Esophagus muscularis mucosa (tissue), 4 donors: Measurements from ENCODE around the gene GRID2. TPM values are rescaled to one million over a fixed set of nuclear protein-coding genes. Genes with fewer than 3 reads are reported as not detected.

Source experiments
- DNase-seq: peaks from one replicate; pipeline ENCODE4 v3.0.0-alpha.2; 2017; ENCODE audit errors: extremely low spot score
- H3K27ac ChIP-seq, 4 donors: fragments of 200-600 bp; sonication (generic); replicated peaks in 1 of 4; 1 replicate in 3 of 4; 2 replicates in 1 of 4; pipeline ENCODE4 v1.5.1; 2016 to 2019; ENCODE audit warnings: mild to moderate bottlenecking in 1 of 4
- H3K27me3 ChIP-seq, 4 donors: fragments of 200-600 bp; sonication (generic); one replicate each; pipeline versions ENCODE4 v1.5.1 to v1.6.0; 2016 to 2019
- H3K36me3 ChIP-seq, 4 donors: fragments of 200-600 bp; sonication (generic); one replicate each; pipeline ENCODE4 v1.5.1; 2016 to 2019
- H3K4me1 ChIP-seq, 4 donors: fragments of 200-600 bp; sonication (generic); one replicate each; pipeline ENCODE4 v1.5.1; 2016 to 2019
- H3K4me3 ChIP-seq, 4 donors: fragments of 200-600 bp; sonication (generic); 1 replicate in 2 of 4; 2 replicates in 2 of 4; pipeline ENCODE4 v1.5.1; 2016 to 2019; ENCODE audit warnings: mild to moderate bottlenecking in 4 of 4, moderate library complexity in 1 of 4
- H3K9me3 ChIP-seq, 4 donors: fragments of 200-600 bp; sonication (generic); 1 replicate in 3 of 4; 2 replicates in 1 of 4; pipeline ENCODE4 v1.5.1; 2016 to 2019
- CTCF ChIP-seq, 3 experiments: fragments of 200-600 bp in 2 of 3; fragments of 450-650 bp in 1 of 3; sonication (generic) in 2 of 3; IDR thresholded peaks; one replicate each; pipeline ENCODE4 v1.5.1; 2017 to 2019; ENCODE audit warnings: antibody characterized with exemption in 3 of 3, mild to moderate bottlenecking in 2 of 3, moderate library complexity in 1 of 3
- EP300 ChIP-seq: sonication (generic); formaldehyde crosslinking; IDR thresholded peaks from one replicate; pipeline ENCODE4 v1.6.1; 2017; ENCODE audit warnings: antibody characterized with exemption
- POLR2A ChIP-seq: fragments of 450-650 bp; IDR thresholded peaks from one replicate; pipeline ENCODE4 v1.6.1; 2017; ENCODE audit warnings: antibody characterized with exemption, moderate library complexity, mild to moderate bottlenecking, low read depth
- POLR2AphosphoS5 ChIP-seq, 2 donors: sonication (generic); formaldehyde crosslinking; IDR thresholded peaks; one replicate each; pipeline ENCODE4 v1.6.1; 2017; ENCODE audit warnings: antibody characterized with exemption in 2 of 2
- WGBS: methylation state at CpG from one replicate; pipeline ENCODE4 v1.1.5; 2018; 5-methylcytosine and 5-hydroxymethylcytosine counted together
- intact Hi-C: fragments of 100-400 bp; cut with DNase I; formaldehyde crosslinking; loops from one replicate; pipeline ENCODE4 v1.15.1; 2023
- total RNA-seq, 4 donors: library from RNA; depleted of rRNA; stranded (reverse); fragments of >200 nt; gene quantifications; one replicate each; pipeline versions ENCODE4 v1.1.0 to v1.2.1, GENCODE V29; 2016

GRID2 gene
- under 1 TPM in 2 of 4 donors, not detected in 2; 0.06 to 0.17 TPM for total RNA-seq

GRCh38 chr4:92303621-92304027 is at the start of gene GRID2:
GRID2 (plus strand) TSS chr4:92303966.
- peak within 1 kb of the TSS; percentile 24 to 54 (median 40) for H3K4me3 ChIP-seq
- peaks cover 23 to 30% (median 28%) of the 10 kb centered on the region in 4 donors for H3K4me1 ChIP-seq
- TF ChIP-seq POLR2AphosphoS5 (IDR thresholded peaks at IDR 0.05) (no peak), POLR2A (no peak), EP300 (no peak)
- DNase-seq: no peak
- H3K27me3 ChIP-seq: peaks cover 0 to 66% (median 12%) of the 10 kb centered on the region in 4 donors
- no peaks in the 10 kb centered on the region for H3K9me3 ChIP-seq
- under 1% methylated on average over 26 of the region's 29 CpGs for WGBS
- intact Hi-C loops: no loop called here
- no peak within 1 kb of the TSS for H3K27ac ChIP-seq
- no peaks in the 10 kb centered on the region for H3K36me3 ChIP-seq

GRCh38 chr4:92253986-92254671 is 49.6 kb upstream of the GRID2 start:
- no peaks in the 10 kb centered on the region for H3K27me3 ChIP-seq
- no peak overlapping the region for H3K27ac ChIP-seq
- H3K4me1 ChIP-seq: no peaks in the 10 kb centered on the region
- TF ChIP-seq EP300: no peak
- TF ChIP-seq CTCF (IDR thresholded peaks at IDR 0.05): no peak
- TF ChIP-seq POLR2A: no peak
- TF ChIP-seq POLR2AphosphoS5 (IDR thresholded peaks at IDR 0.05): no peak
- 85% methylated on average over 3 of the region's 4 CpGs for WGBS
- H3K36me3 ChIP-seq: no peaks in the 10 kb centered on the region
- H3K9me3 ChIP-seq: peaks cover 0 to 30% (median 13%) of the 10 kb centered on the region in 4 donors
- H3K4me3 ChIP-seq: no peak overlapping the region
- intact Hi-C loops: no loop called here
- DNase-seq: no peak

GRCh38 chr4:92254767-92255442 is 48.9 kb upstream of the GRID2 start:
- intact Hi-C loops: no loop called here
- Histone ChIP-seq H3K27me3 (no peaks in the 10 kb centered on the region), H3K27ac (no peak overlapping the region), H3K4me3 (no peak overlapping the region), H3K9me3 (peaks cover 0 to 30% (median 13%) of the 10 kb centered on the region in 4 donors), H3K4me1 (no peaks in the 10 kb centered on the region), H3K36me3 (no peaks in the 10 kb centered on the region)
- DNase-seq: no peak
- no peak for TF ChIP-seq EP300
- WGBS: 95% methylated on average over 6 of the region's 8 CpGs

- H3K4me3 ChIP-seq: no peak overlapping the region
- TF ChIP-seq CTCF (IDR thresholded peaks at IDR 0.05): no peak
- TF ChIP-seq EP300: no peak
- H3K36me3 ChIP-seq: no peaks in the 10 kb centered on the region
- WGBS: 93% methylated on average over 1 of the region's 1 CpG
- H3K27me3 ChIP-seq: no peaks in the 10 kb centered on the region
- H3K27ac ChIP-seq: no peak overlapping the region
- H3K9me3 ChIP-seq: peaks cover 0 to 30% (median 12%) of the 10 kb centered on the region in 4 donors
- DNase-seq: no peak
- intact Hi-C loops: no loop called here
- no peaks in the 10 kb centered on the region for H3K4me1 ChIP-seq
Measured at GRCh38 chr4:92255920-92256244, 47.9 kb upstream of the GRID2 start.

- Histone ChIP-seq H3K36me3 (no peaks in the 10 kb centered on the region), H3K4me1 (no peaks in the 10 kb centered on the region), H3K27ac (no peak overlapping the region), H3K27me3 (no peaks in the 10 kb centered on the region), H3K9me3 (peaks cover 0 to 25% (median 10%) of the 10 kb centered on the region in 4 donors), H3K4me3 (no peak overlapping the region)
- intact Hi-C loops: no loop called here
- no peak for DNase-seq
- WGBS: 43% methylated on average over 1 of the region's 1 CpG
- TF ChIP-seq EP300 (no peak), CTCF (IDR thresholded peaks at IDR 0.05) (no peak), POLR2A (no peak), POLR2AphosphoS5 (IDR thresholded peaks at IDR 0.05) (no peak)
Measured at GRCh38 chr4:92257931-92258857, 45.6 kb upstream of the GRID2 start.
